ENCODE data around the gene UGT1A10.

GRCh38 chr2:233681521-233682099 is 45.4 kb downstream of the UGT1A10 start, which contains the start of gene UGT1A7:
- TF ChIP-seq CTCF (IDR thresholded peaks at IDR 0.05; ENCODE audit: low read depth, low read length, poor library complexity, severe bottlenecking) (no peak), EZH2phosphoT487 (IDR thresholded peaks at IDR 0.05; ENCODE audit: borderline replicate concordance, low read length) (no peak)

Measured in DOHH2 (cell line).